ENCODE results near the gene DENND4A. TPM values are rescaled to one million over a fixed set of nuclear protein-coding genes. Genes with fewer than 3 reads are reported as not detected.
A peak's percentile ranks its signal among the peaks of the same experiment; 100 is the strongest.

DENND4A gene
- total RNA-seq, 4 donors from 2014 or later, result 12.2 to 42.1 (median 14.2) TPM

GRCh38 chr15:65644282-65644681 is 147.8 kb downstream of the DENND4A start:
- Histone ChIP-seq H3K27ac (no peak overlapping the region), H3K36me3 (peaks cover 3% of the 10 kb centered on the region), H3K4me3 (no peak overlapping the region), H3K27me3 (no peaks in the 10 kb centered on the region), H3K4me1 (no peaks in the 10 kb centered on the region), H3K9me3 (no peaks in the 10 kb centered on the region)
- no peak for DNase-seq (ENCODE audit: low spot score in 2 of 2)
- no peak for TF ChIP-seq POLR2A (IDR thresholded peaks at IDR 0.05)
- TF ChIP-seq CTCF (IDR thresholded peaks at IDR 0.05), result no peak
- TF ChIP-seq EP300 (IDR thresholded peaks at IDR 0.05), result no peak
- TF ChIP-seq POLR2AphosphoS5 (IDR thresholded peaks at IDR 0.05), result no peak
- 92% methylated on average over 4 of the region's 4 CpGs for WGBS

GRCh38 chr15:65642594-65642993 is 149.5 kb downstream of the DENND4A start:
- no peak overlapping the region for H3K4me3 ChIP-seq
- WGBS, result 49% methylated on average over 6 of the region's 6 CpGs
- no peaks in the 10 kb centered on the region for H3K9me3 ChIP-seq
- peaks cover 9% of the 10 kb centered on the region for H3K4me1 ChIP-seq
- TF ChIP-seq POLR2A (IDR thresholded peaks at IDR 0.05) (no peak), POLR2AphosphoS5 (IDR thresholded peaks at IDR 0.05) (no peak), EP300 (IDR thresholded peaks at IDR 0.05) (no peak), CTCF (IDR thresholded peaks at IDR 0.05) (no peak)
- no peak for DNase-seq (ENCODE audit: low spot score in 2 of 2)
- H3K36me3 ChIP-seq, result peaks cover 3% of the 10 kb centered on the region
- no peaks in the 10 kb centered on the region for H3K27me3 ChIP-seq
- no peak overlapping the region for H3K27ac ChIP-seq

- peaks cover 3% of the 10 kb centered on the region for H3K36me3 ChIP-seq
- WGBS, result 61% methylated on average over 6 of the region's 6 CpGs
- H3K27ac ChIP-seq, result no peak overlapping the region
- H3K4me1 ChIP-seq, result peaks cover 9% of the 10 kb centered on the region
- no peaks in the 10 kb centered on the region for H3K27me3 ChIP-seq
- no peaks in the 10 kb centered on the region for H3K9me3 ChIP-seq
- no peak for DNase-seq (ENCODE audit: low spot score in 2 of 2)
- no peak for TF ChIP-seq CTCF (IDR thresholded peaks at IDR 0.05)
- no peak for TF ChIP-seq EP300 (IDR thresholded peaks at IDR 0.05)
- TF ChIP-seq POLR2A (IDR thresholded peaks at IDR 0.05), result no peak
- no peak for TF ChIP-seq POLR2AphosphoS5 (IDR thresholded peaks at IDR 0.05)
- no peak overlapping the region for H3K4me3 ChIP-seq
Observed at GRCh38 chr15:65641768-65642475, 150.2 kb downstream of the DENND4A start.

- Histone ChIP-seq H3K36me3 (no peaks in the 10 kb centered on the region), H3K9me3 (no peaks in the 10 kb centered on the region), H3K27ac (no peak overlapping the region), H3K4me1 (peaks cover 9% of the 10 kb centered on the region), H3K27me3 (no peaks in the 10 kb centered on the region), H3K4me3 (no peak overlapping the region)
- WGBS, result 75% methylated on average over 6 of the region's 6 CpGs
- TF ChIP-seq POLR2A (IDR thresholded peaks at IDR 0.05), result no peak
- no peak for TF ChIP-seq CTCF (IDR thresholded peaks at IDR 0.05)
- TF ChIP-seq POLR2AphosphoS5 (IDR thresholded peaks at IDR 0.05), result no peak
- TF ChIP-seq EP300 (IDR thresholded peaks at IDR 0.05), result no peak
- DNase-seq (ENCODE audit: low spot score in 2 of 2), result no peak
Observed at GRCh38 chr15:65639509-65639908, 152.6 kb downstream of the DENND4A start.

- Histone ChIP-seq H3K9me3 (no peaks in the 10 kb centered on the region), H3K27ac (no peak overlapping the region), H3K36me3 (no peaks in the 10 kb centered on the region), H3K4me1 (peaks cover 9% of the 10 kb centered on the region), H3K4me3 (no peak overlapping the region), H3K27me3 (no peaks in the 10 kb centered on the region)
- no peak for DNase-seq (ENCODE audit: low spot score in 2 of 2)
- peak; percentile 69 to 76 for TF ChIP-seq CTCF (IDR thresholded peaks at IDR 0.05)
- TF ChIP-seq POLR2AphosphoS5 (IDR thresholded peaks at IDR 0.05), result no peak
- 0% methylated on average over 3 of the region's 3 CpGs for WGBS
Observed at GRCh38 chr15:65638681-65639089, 153.4 kb downstream of the DENND4A start.
